ENCODE results near the gene ANO4.

DNA sequence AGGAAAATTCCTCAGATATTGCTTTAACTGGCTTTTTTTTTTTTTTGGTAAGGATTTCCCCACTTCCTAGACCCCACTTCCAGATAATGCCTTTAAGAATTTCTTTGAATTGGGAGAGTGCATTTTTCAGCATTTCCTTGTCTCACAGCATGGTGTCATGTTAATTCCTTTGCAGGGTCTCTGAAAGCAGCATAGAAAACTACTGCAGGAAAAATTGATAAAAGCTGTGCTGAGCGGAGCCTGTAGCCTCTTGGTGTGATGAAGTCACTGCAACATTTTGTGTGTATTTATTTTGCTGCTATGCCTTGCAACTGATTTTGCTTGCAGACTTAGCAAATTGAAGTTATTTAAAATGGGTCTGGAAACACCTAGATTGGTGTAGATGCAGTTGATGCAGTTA, 2.7 kb downstream of the ANO4 start:
- TF ChIP-seq, protein P1, sequence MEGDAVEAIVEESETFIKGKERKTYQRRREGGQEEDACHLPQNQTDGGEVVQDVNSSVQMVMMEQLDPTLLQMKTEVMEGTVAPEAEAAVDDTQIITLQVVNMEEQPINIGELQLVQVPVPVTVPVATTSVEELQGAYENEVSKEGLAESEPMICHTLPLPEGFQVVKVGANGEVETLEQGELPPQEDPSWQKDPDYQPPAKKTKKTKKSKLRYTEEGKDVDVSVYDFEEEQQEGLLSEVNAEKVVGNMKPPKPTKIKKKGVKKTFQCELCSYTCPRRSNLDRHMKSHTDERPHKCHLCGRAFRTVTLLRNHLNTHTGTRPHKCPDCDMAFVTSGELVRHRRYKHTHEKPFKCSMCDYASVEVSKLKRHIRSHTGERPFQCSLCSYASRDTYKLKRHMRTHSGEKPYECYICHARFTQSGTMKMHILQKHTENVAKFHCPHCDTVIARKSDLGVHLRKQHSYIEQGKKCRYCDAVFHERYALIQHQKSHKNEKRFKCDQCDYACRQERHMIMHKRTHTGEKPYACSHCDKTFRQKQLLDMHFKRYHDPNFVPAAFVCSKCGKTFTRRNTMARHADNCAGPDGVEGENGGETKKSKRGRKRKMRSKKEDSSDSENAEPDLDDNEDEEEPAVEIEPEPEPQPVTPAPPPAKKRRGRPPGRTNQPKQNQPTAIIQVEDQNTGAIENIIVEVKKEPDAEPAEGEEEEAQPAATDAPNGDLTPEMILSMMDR (IDR thresholded peaks at IDR 0.05; ENCODE audit: borderline replicate concordance, extremely low read depth, low read length, poor library complexity, severe bottlenecking) = no peak
- TF ChIP-seq EZH2 (IDR thresholded peaks at IDR 0.05; ENCODE audit: borderline replicate concordance, low read depth, low read length, severe bottlenecking) = no peak
